Measurements from ENCODE around the gene CCNG1.
A peak's percentile ranks its signal among the peaks of the same experiment; 100 is the strongest.
"Not testable (repeated sequence)": the region's sequence is repeated elsewhere in the genome, so short reads cannot be mapped to it uniquely, and the experiment has no call there.

The CCNG1 gene, protein sequence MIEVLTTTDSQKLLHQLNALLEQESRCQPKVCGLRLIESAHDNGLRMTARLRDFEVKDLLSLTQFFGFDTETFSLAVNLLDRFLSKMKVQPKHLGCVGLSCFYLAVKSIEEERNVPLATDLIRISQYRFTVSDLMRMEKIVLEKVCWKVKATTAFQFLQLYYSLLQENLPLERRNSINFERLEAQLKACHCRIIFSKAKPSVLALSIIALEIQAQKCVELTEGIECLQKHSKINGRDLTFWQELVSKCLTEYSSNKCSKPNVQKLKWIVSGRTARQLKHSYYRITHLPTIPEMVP

DNA sequence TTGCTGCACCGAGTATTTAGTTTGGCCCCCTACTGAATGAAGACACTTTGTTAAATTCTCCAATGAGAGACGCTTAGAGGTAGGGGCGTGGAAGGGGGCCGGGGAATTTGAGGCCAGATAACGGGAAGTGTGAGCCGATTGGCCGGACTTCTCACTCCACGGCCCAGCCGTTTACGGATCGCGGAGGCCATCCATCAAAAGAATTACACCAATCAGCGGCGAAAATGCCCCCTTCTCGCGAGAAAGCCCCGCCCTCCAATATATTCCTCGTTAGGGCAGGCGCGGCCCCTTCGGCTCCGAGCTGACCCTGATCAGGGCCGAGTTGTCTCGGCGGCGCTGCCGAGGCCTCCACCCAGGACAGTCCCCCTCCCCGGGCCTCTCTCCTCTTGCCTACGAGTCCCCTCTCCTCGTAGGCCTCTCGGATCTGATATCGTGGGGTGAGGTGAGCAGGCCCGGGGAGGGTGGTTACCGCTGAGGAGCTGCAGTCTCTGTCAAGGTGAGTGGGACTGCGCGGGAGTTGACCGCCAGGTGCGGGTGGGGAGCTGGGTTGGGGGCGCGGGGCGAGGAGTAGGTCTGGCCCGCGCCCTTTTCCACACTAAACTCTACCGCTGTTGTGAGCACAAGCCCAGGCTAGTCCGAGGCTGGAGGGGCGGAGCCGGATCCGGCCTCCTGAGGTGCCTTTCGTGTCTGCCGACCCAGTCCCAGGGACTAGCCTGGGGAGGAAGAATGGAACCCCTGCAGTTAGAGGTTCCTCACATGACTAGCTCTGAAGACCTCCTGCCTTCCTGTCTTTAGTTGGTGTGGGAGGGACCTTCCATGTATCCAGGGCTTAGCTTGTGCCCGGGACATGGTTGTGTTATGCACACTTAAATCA lies at the start of gene CCNG1:
TSS of gene CCNG1 (plus strand) at position 287 of the 874 bp plus-strand sequence. CDS start 1,662 bp downstream, outside the sequence.
- peak; percentile 93 for DNase-seq

DNA sequence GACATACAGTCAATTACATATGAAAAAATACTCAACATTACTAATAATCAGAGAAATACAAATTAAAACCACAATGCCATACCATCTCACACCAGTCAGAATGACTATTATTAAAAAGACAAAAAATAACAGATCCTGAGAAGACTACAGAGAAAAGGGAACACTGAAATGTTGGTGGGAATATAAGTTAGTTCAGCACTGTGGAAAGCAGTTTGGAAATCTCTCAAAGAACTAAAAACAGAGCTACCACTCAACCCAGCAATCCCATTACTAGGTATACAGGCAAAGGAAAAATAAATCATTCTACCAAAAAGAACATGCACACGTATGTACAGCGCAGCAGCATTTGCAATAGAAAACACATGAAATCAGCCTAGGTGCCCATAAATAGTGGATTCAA lies 41.6 kb upstream of the CCNG1 start:
- DNase-seq = no peak

DNA sequence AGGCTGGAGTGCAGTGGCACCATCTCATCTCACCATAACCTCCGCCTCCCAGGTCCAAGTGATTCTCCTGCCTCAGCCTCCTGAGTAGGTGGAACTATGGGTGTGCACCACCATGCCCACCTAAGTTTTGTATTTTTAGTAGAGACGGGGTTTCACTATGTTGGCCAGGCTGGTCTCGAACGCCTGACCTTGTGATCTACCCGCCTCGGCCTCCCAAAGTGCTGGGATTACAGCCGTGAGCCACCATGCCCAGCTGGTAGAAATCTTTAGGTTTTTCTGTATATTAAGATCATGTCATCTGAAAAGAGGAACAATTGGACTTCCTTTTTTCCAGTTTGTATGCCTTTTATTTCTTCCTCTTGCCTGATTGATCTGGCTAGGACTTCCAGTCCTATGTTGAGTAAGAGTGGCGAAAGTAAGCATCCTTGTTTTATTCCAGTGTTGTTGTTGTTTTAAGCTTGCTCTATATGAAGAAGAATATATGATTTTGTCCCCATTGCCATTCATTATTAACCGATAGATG lies 40.5 kb upstream of the CCNG1 start:
- not testable (repeated sequence) for DNase-seq

DNA sequence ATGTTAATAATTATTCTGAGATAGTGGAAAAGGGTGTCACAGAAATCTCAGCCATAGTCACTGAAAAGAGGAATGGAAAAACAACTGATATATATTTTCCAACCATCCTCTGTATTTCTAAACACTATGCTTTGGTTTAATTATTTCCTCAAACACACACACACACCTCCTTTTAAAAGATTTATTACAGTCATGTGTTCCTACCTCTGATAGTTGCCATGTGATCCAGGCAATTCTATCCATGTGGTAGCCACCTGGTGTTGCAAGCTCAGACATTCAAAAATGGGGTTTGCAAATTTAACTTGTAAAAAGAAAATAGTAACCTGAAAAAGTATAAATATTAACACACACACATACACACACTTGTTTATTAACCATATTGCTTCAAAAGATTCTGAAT lies 40.0 kb upstream of the CCNG1 start:
- no peak for DNase-seq

DNA sequence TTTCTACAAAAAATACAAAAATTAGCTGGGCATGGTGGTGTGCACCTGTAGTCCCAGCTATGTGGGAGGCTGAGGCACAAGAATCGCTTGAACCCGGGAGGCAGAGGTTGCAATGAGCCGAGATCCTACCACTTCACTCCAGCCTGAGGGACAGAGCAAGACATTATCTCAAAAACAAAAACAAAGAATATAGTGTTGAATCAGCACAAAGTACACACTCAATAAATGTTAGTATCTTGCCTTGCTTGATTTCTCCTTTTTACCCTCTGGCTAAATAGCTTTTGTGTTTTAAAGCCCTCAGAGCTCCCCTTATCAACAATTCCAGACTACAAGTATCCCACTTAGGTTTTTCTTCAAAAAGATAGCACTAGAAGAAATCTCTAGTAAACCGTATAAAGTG lies 37.5 kb upstream of the CCNG1 start:
- no peak for DNase-seq

DNA sequence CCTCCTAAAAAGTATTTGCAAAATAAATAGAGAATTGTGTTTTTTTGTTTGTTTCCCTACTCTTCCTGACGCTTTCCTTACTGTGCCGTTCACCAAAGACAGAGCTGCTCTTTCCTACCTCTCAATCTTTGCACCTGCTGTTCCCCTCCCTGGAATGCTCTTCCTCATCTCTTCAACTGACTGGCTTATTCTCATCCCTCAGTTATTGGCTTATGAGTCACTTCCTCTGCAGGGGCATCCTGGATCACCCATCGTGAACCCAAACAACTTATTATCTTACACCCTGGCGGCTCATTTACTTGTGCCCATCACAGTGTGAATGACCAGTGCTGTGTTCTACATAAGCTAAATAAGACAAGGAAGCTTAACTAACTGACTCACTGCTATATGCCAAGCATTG lies 36.1 kb upstream of the CCNG1 start:
- no peak for DNase-seq

DNA sequence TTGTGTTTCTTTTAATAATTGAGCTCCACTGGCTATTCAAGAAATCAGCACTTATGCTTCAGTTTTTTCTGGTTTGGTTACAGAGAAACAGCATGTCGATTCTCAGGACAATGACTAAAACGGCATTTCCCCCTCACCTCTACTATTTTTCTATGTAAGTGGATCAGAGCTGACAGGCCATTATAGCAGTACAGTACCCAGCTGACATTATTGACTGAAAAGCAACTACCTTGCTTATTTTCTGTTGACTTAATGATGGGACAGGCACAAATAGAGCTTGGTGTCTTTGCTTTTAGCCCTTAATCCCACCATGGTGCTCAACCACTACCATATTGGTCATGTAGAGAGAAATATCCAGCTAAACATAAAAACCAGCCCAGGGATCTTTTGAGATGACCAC lies 35.4 kb upstream of the CCNG1 start:
- no peak for DNase-seq

DNA sequence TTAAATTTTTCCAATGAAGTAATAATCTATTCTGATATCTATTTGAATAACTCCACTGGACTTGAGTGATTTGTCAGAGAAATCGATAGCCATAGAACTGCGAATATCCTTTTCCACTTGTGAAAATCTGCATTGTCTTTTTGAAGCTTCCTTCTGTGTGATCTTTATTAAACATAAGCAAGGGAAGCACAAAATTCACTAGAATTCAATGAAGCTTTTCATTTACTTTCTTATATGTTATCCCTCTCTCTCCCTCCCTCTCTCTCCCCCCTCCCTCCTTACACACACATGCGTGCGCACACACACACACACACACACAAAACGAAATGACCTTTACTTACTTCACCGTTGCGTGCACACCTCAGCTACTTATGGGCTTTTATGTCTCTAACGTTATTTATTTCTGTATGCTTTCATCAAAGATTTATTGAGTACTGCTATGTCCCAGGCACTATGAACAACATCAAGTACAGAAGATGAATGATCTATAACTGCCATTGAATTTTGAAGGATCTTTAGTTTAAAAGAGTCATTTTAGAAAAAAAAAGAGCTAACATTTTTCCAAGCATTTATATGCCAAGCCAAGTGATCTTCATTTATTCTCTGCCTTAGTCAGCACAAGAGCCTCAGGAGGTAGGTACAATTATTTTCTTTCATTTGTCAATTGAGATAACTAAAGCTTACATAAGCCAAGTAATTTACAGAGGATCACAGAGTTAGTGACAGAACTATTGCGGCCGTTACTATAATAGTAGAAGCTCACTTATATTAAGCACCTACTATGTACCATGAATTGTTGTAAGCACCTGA lies 32.8 kb upstream of the CCNG1 start:
- DNase-seq = no peak

DNA sequence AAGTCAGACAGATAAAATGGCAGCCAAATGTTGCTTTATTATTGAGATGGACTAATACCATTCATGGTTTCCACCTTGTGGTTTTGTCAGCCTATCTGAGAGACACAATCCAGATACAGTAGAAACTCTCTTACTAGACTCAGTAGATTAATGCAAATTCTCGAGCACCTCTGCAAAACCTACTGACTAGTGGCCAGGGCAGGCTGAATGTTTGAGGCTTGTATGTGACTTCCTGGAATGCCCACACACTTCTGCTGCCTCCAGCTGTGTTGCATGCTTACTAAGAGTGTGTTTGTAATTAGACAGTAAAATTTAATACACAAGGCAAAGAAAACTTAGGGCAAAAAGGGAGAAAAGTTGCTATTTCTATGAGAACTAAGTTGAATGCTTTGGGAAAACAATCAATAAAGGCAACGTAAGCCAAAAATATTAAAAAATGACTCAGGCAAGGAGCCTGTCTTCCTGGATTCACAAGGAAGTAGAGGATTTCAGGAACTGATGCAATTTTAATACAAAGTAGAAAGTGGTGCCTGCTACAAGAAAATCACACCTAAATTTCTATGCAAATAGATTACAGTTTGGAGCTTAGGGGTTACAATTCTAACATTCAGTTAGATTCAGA lies 30.2 kb upstream of the CCNG1 start:
- DNase-seq = no peak

DNA sequence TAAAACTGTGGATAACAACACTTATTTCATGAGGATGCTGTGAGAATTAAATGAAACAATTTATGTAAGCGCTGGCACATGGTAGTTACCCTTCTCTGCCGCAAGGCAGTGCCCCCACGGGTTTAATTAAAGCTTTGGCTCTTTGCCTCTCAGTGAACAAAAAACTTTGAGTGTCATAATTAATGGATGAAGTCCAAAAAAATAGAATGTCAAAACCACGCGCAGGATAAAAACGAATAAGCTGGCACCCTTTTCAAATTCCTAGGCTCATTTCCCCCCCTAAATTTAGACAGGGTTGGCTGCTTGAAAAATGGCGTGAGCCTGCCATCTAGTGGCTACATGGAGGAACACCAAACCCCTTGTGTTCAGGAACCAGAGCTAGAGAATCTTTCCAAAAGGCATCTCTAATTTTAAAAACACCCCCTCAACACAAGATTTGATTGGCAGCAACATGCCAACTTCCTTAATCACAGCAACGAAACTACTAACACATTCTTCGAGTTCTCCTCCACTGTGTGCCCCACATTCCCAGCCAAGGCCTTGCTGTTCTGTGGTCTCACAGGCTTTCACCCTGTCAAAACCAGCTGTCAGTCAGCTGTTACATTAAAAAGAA lies 29.0 kb upstream of the CCNG1 start:
- DNase-seq = peak; percentile 59

DNA sequence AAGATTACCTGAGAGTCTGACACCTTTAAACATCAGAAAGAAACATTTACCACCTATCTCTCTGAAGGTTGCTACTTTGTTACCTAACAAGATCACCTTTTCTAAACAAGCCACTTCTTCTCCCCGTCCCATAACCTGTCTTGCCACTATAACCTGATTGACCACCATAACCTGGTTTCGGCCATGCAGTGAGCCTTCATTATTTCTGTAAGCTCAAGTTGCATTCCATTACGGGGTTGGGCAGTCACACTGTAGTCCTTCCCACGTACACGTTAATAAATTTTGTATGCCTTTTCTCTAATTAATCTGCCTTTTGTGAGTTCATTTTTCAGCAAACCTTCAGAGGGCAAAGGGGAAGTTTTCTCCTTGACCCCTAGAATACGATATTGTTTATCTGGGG lies 28.0 kb upstream of the CCNG1 start:
- DNase-seq = no peak

DNA sequence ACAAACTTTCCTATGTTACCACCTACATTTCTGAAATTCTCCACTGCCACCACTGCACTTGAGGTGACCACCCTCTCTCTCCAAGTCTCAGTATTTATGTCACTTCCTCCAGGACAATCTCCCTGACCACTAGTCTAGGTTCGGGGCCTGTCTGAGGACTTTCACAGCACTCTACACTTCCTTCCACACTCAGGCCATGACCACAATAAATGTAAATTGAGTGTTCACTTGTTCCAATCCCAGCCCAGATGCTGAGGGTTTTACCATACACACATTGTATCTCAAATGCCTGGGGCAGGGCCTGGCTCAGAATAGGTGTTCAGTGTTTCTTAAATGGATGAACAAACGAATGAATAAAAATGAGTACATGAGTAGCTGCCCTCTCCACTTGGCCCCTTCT lies 26.9 kb upstream of the CCNG1 start:
- no peak for DNase-seq

DNA sequence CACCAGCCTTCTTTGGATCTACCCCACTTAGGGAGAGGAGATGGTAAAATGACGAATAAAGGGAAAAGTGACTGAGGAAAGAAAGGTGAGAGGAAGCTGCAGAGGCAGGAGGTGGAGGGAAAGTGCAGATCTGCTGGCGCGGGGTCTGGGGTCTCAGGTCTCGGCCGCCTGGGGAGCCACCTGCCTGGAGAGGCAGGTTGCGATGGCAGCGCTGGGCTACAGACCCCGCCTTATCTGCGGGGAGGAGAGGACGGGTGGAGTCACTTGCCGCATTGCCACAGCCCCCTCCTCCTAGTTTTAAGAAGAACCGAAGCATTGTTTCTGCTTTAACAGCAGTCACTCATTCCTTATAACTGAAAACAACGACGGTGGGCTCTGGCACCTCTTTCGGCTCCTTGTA lies 21.7 kb upstream of the CCNG1 start:
- DNase-seq = not testable (repeated sequence)

DNA sequence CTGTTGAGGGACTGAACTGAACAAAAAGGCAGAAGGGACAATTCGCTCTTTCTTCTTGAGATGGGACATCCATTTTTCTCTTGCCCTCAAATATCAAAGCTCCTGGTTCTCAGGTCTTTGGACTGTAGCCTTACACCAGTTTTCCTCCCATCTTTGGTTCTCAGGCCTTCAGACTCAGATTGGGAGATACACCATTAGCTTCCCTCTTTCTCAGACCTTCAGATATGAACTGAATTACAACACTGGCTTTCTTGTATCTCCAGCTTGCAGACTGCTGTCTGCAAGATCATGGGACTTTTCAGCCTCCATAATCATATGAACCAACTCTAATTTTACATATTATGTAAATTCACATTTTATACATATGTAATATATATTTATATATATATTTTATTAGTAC lies 12.6 kb upstream of the CCNG1 start:
- DNase-seq = no peak

DNA sequence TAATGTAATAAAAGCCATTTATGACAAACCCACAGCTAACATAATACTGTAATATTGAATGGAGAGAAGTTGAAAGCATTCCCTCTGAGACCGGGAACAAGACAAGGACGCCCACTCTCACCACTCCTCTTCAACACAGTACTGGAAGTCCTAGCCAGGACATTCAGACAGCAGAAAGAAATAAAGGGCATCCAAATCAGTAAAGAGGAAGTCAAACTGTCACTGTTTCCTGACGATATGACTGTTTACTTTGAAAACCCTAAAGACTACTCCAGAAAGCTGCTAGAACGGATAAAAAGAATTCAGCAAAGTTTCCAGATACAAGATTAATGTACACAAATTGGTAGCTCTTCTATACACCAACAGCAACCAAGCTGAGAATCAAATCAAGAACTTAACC lies 11.3 kb upstream of the CCNG1 start:
- not testable (repeated sequence) for DNase-seq

DNA sequence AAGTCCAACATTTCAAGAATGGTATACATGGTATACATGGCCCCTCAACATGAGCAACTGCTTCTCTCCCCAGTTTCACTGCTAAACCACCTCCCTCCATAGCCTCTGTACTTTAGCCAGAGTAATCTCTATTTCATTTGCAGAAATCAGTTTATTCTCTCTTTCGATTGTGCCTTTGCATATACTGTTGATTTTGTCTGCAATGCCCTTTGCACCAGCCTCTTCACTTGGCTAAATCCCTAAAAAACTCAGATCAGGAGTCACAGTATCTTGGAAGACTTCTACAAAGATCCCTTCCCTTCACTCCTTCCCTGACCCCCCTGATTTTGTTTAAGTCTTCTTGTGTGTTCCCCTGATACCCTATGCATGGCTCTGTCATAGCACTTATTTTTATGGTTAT lies 4.9 kb upstream of the CCNG1 start:
- DNase-seq = no peak

DNA sequence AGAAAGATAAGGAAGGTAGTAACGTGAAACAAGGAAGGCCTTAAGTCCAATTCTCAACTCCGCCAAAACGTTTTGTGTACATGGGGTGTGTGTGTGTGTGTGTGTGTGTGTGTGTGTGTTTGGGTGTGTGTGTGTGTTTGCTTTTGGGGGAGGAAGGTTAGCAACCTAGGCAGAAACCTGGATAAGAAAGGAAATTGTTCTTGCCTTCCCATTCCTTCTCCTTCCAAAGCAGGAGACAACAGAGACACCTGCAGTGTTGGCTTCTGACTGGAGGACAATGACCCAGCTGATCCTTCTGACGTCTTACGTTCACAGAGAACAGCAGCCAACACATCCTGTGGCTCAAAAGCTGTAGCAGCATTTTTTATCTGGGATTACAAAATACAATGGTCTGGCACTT lies 4.1 kb upstream of the CCNG1 start:
- DNase-seq = no peak

DNA sequence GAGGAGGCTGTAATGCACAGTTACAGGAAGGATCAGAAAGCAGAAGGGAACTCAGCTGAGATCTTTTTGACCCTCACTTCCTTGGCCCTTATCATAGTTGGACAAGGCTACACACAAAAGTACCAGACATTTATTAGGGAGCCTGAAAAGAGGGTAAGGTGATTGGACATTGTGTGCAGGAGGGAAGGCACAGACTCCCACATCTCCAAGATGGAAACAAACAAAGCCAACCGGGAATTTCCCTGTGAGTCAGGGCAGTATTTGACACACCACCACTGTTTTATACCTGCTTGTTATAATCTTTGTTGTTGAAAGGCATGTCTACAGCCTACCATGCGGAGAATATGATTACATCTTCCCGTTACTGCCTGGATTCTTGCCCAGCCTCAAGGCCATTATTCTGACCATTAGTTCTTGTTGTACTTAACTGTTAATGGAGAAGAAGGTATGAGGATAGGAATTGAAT lies 3.0 kb upstream of the CCNG1 start:
- no peak for DNase-seq

DNA sequence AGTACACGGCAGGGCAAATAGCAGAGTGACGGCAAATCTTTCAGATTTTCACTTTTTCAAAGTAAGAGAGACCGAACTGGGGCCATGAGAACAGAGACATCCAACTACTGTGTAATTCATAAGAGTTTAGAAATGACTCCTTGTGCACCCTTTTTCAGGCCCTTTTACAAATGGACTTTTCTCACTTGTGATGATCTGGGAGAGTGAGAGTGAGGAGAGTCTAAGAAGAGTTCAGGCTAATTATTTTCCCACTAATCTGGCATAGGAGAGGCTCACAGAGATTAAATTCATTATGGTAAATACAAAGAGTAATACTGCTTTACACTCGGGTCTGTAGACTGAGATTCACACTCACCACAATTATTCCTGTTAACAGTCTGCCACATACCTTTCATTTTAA lies 880 bp upstream of the CCNG1 start:
- DNase-seq = no peak

DNA sequence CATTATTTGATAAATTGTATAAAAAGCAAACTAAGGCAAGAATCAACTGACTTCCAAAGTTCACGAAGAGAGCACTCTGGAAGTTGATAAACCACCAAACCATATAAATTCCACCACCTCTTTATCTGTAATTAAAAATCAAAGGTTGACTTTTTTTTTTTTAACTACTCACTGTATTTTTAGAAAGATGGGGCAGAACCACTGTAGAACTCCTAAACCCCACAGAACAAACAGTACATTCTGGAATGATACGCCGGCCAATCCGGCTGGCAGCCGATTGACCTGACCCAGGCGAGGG lies 435 bp upstream of the CCNG1 start:
- no peak for DNase-seq

DNA sequence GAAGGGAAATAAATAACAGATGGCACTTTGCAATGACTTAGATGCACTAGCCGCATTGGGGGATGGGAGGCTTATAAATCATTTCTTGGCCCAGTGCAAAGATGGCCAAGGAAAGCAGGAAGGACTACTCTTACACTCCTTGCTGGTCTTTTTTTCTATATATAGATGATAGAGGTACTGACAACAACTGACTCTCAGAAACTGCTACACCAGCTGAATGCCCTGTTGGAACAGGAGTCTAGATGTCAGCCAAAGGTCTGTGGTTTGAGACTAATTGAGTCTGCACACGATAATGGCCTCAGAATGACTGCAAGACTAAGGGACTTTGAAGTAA lies 1.7 kb downstream of the CCNG1 start:
- DNase-seq = no peak

DNA sequence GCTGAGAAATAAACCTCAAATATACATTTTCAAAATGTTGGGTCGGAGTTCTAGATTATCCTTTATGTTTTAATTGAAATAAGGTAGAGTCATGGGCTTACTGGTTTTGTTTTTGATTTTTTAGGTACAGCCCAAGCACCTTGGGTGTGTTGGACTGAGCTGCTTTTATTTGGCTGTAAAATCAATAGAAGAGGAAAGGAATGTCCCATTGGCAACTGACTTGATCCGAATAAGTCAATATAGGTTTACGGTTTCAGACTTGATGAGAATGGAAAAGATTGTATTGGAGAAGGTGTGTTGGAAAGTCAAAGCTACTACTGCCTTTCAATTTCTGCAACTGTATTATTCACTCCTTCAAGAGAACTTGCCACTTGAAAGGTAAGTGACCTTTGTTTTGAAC lies 3.6 kb downstream of the CCNG1 start:
- no peak for DNase-seq

DNA sequence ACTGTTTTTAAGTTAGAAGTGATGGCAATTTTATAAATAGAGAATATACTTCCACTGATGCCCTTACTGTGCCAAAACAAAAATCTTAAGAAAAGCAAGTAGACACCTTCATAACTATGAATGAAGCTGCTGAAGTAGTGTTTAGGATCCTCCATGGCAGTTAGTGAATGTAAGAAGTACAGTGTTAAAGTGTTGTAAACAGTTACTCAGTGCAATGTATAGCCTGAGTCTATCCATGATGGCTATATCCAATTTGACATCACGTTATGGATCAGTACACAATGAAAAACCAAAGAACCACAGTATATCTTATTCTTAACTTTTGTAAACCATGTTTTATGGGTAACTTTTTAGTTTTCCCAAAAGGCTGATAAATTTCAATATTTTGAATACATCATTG lies 7.1 kb downstream of the CCNG1 start:
- no peak for DNase-seq

Measured in CD4-positive, alpha-beta T cell treated with Interleukin-4 for 4 hours (primary cell).